ENCODE measurements around the gene ZNF471.

Gene ZNF471

GRCh38 chr19:56543776-56544175 is 36.1 kb downstream of the ZNF471 start:
- TF ChIP-seq GATA2 (IDR thresholded peaks at IDR 0.05; ENCODE audit: low read depth, low read length) = no peak
- no peak for TF ChIP-seq GATA3 (IDR thresholded peaks at IDR 0.05; ENCODE audit: low read depth, low read length)

- TF ChIP-seq GATA2 (IDR thresholded peaks at IDR 0.05; ENCODE audit: low read depth, low read length) = no peak
- no peak for TF ChIP-seq GATA3 (IDR thresholded peaks at IDR 0.05; ENCODE audit: low read depth, low read length)
Measured at GRCh38 chr19:56547535-56547934, 39.9 kb downstream of the ZNF471 start.

- TF ChIP-seq GATA3 (IDR thresholded peaks at IDR 0.05; ENCODE audit: low read depth, low read length) (no peak), GATA2 (IDR thresholded peaks at IDR 0.05; ENCODE audit: low read depth, low read length) (no peak)
Measured at GRCh38 chr19:56554272-56554869, 46.7 kb downstream of the ZNF471 start.

GRCh38 chr19:56562766-56563165 is 55.1 kb downstream of the ZNF471 start:
- no peak for TF ChIP-seq GATA3 (IDR thresholded peaks at IDR 0.05; ENCODE audit: low read depth, low read length)
- no peak for TF ChIP-seq GATA2 (IDR thresholded peaks at IDR 0.05; ENCODE audit: low read depth, low read length)

GRCh38 chr19:56566904-56567273 is 59.2 kb downstream of the ZNF471 start:
- TF ChIP-seq GATA2 (IDR thresholded peaks at IDR 0.05; ENCODE audit: low read depth, low read length) (no peak), GATA3 (IDR thresholded peaks at IDR 0.05; ENCODE audit: low read depth, low read length) (no peak)

- TF ChIP-seq GATA3 (IDR thresholded peaks at IDR 0.05; ENCODE audit: low read depth, low read length) (no peak), GATA2 (IDR thresholded peaks at IDR 0.05; ENCODE audit: low read depth, low read length) (no peak)
Measured at GRCh38 chr19:56567274-56568120, 59.8 kb downstream of the ZNF471 start, which contains the start of gene ZNF470. Gene ZNF470, plus strand, starts transcription at chr19:56567468. Its CDS starts 2,844 bp downstream, at chr19:56570312.

- TF ChIP-seq GATA2 (IDR thresholded peaks at IDR 0.05; ENCODE audit: low read depth, low read length) (no peak), GATA3 (IDR thresholded peaks at IDR 0.05; ENCODE audit: low read depth, low read length) (no peak)
Measured at GRCh38 chr19:56572589-56572988, 64.9 kb downstream of the ZNF471 start.

GRCh38 chr19:56573914-56574313 is 66.3 kb downstream of the ZNF471 start:
- TF ChIP-seq GATA3 (IDR thresholded peaks at IDR 0.05; ENCODE audit: low read depth, low read length) (no peak), GATA2 (IDR thresholded peaks at IDR 0.05; ENCODE audit: low read depth, low read length) (no peak)

GRCh38 chr19:56577719-56578602 is 70.3 kb downstream of the ZNF471 start:
- TF ChIP-seq GATA3 (IDR thresholded peaks at IDR 0.05; ENCODE audit: low read depth, low read length) (no peak), GATA2 (IDR thresholded peaks at IDR 0.05; ENCODE audit: low read depth, low read length) (no peak)

All from SH-SY5Y (cell line).